SK-N-SH treated with all-trans-retinoic acid at 6 μM for 48 hours (cell line): ENCODE results near the gene SLC25A48.

Experiments used
- ATAC-seq: fragments of 200-7000 bp; cut with Tn5 transposase; 3 replicates; pipeline ENCODE4 v1.9.1; 2020; ENCODE audit warnings: mild to moderate bottlenecking, moderate library complexity
- BACH2 ChIP-seq: fragments of 250-450 bp; sonication (Bioruptor Pico); IDR thresholded peaks from 2 replicates; pipeline ENCODE4 v1.9.0; 2021; ENCODE audit warnings: mild to moderate bottlenecking, borderline replicate concordance
- CSDC2 ChIP-seq: fragments of 250-450 bp; sonication (Bioruptor Pico); IDR thresholded peaks from 2 replicates; pipeline ENCODE4 v1.5.0; 2020; ENCODE audit warnings: mild to moderate bottlenecking, moderate library complexity
- ESRRG ChIP-seq: fragments of 250-450 bp; sonication (Bioruptor Pico); IDR thresholded peaks from 2 replicates; pipeline ENCODE4 v1.6.1; 2021; ENCODE audit warnings: mild to moderate bottlenecking
- GLIS3 ChIP-seq: fragments of 250-450 bp; sonication (Bioruptor Pico); IDR thresholded peaks from 2 replicates; pipeline ENCODE4 v1.5.0; 2020; ENCODE audit warnings: mild to moderate bottlenecking, moderate library complexity
- ISL1 ChIP-seq: fragments of 250-450 bp; sonication (Bioruptor Pico); IDR thresholded peaks from 2 replicates; pipeline ENCODE4 v2.1.2; 2022; ENCODE audit warnings: mild to moderate bottlenecking, moderate library complexity
- OSR1 ChIP-seq: fragments of 250-450 bp; sonication (Bioruptor Pico); IDR thresholded peaks from 2 replicates; pipeline ENCODE4 v1.8.0; 2022; ENCODE audit warnings: moderate library complexity, mild to moderate bottlenecking, inconsistent platforms
- PATZ1 ChIP-seq: fragments of 250-450 bp; sonication (Bioruptor Pico); IDR thresholded peaks from 2 replicates; pipeline ENCODE4 v1.8.0; 2020; ENCODE audit warnings: mild to moderate bottlenecking, moderate library complexity, borderline replicate concordance
- POU6F1 ChIP-seq: fragments of 250-450 bp; sonication (Bioruptor Pico); IDR thresholded peaks from 2 replicates; pipeline ENCODE4 v1.8.0; 2021; ENCODE audit warnings: low read depth, mild to moderate bottlenecking, moderate library complexity, borderline replicate concordance
- RARB ChIP-seq: fragments of 250-450 bp; sonication (Bioruptor Pico); IDR thresholded peaks from 2 replicates; pipeline ENCODE4 v1.8.0; 2021; ENCODE audit warnings: mild to moderate bottlenecking, moderate library complexity
- SNAI2 ChIP-seq: fragments of 250-450 bp; sonication (Bioruptor Pico); IDR thresholded peaks from 2 replicates; pipeline ENCODE4 v1.5.0; 2020; ENCODE audit warnings: mild to moderate bottlenecking, moderate library complexity
- TCF4 ChIP-seq: fragments of 250-450 bp; sonication (Bioruptor Pico); IDR thresholded peaks from 2 replicates; pipeline ENCODE4 v1.8.0; 2021; ENCODE audit warnings: mild to moderate bottlenecking, moderate library complexity, borderline replicate concordance
- TOX ChIP-seq: fragments of 250-450 bp; sonication (Bioruptor Pico); IDR thresholded peaks from 2 replicates; pipeline ENCODE4 v1.8.0; 2021; ENCODE audit warnings: mild to moderate bottlenecking, moderate library complexity, borderline replicate concordance
- TSHZ2 ChIP-seq: fragments of 250-450 bp; sonication (Bioruptor Pico); IDR thresholded peaks from 2 replicates; pipeline ENCODE4 v1.5.0; 2020; ENCODE audit warnings: mild to moderate bottlenecking, moderate library complexity
- ZC3H10 ChIP-seq: fragments of 250-450 bp; sonication (Bioruptor Pico); IDR thresholded peaks from 2 replicates; pipeline ENCODE4 v1.5.1; 2021; ENCODE audit warnings: mild to moderate bottlenecking, moderate library complexity
- ZFP30 ChIP-seq: fragments of 450-650 bp; formaldehyde crosslinking; IDR thresholded peaks from 2 replicates; pipeline ENCODE4 v1.5.0; 2022; ENCODE audit warnings: mild to moderate bottlenecking, moderate library complexity
- ZNF565 ChIP-seq: fragments of 450-650 bp; formaldehyde crosslinking; conservative IDR thresholded peaks from 2 replicates; pipeline ENCODE4 v1.5.0; 2020; ENCODE audit warnings: low read depth, mild to moderate bottlenecking, moderate library complexity
- ZNF70 ChIP-seq: fragments of 450-650 bp; formaldehyde crosslinking; IDR thresholded peaks from 2 replicates; pipeline ENCODE4 v1.5.0; 2020; ENCODE audit warnings: mild to moderate bottlenecking, moderate library complexity
- ZNF8 ChIP-seq: fragments of 450-650 bp; formaldehyde crosslinking; IDR thresholded peaks from 2 replicates; pipeline ENCODE4 v1.5.0; 2020; ENCODE audit warnings: mild to moderate bottlenecking, moderate library complexity
- TF ChIP-seq, protein P1 (sequence below): fragments of 250-450 bp; sonication (Bioruptor Pico); IDR thresholded peaks from 2 replicates; pipeline ENCODE4 v1.5.1; 2021; ENCODE audit warnings: mild to moderate bottlenecking, moderate library complexity

SLC25A48 gene

DNA sequence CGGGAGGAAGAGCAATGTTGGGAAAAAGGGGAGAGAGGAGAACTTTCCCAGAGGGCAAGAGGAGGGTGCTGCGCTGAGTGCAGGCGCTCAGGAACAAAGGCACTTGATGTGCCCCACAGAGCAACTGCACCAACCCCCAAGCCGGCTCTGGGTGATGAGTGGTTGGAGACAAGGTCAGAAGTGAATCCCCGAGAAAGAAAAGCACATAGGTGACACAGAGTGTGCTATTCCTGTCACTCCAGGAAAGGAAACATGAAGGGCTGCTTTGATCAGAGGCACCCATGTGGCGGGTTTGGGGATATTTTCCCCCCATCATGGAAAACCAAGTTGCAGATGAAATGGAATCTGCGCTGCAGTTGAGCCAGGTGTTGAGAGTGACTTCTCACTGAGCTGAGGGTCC, 20.7 kb upstream of the SLC25A48 start:
- no peak for ATAC-seq

DNA sequence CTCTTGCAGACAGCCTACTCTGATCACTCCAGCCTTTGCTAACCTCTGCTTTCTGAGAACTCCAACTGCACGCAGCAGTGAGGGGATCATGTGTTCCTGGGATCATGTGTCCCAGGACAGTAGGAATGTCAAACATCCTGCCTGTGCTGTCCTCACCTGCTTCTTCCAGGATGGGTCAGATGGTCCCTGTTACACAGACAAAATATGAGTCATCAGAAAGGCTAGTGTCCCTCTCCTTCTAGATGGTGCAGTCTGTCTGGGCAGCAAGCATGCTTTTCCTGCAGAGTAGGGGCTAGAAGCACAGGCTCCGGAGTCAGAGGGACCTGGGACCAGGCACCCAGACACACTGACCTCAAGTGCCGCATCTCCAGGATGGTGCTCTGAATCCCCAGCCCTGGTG, 20.1 kb upstream of the SLC25A48 start:
- no peak; the same call in 2 of the 3 replicates for ATAC-seq
- TF ChIP-seq PATZ1 (CRISPR knock-in tag), result no peak
- no peak for TF ChIP-seq ZFP30 (CRISPR knock-in tag)
- TF ChIP-seq OSR1 (CRISPR knock-in tag), result no peak
- TF ChIP-seq CSDC2 (CRISPR knock-in tag), result no peak
- TF ChIP-seq ZC3H10 (CRISPR knock-in tag), result no peak
- no peak for TF ChIP-seq ESRRG (CRISPR knock-in tag)
- TF ChIP-seq ZNF70 (CRISPR knock-in tag), result no peak
- no peak for TF ChIP-seq SNAI2 (CRISPR knock-in tag)
- TF ChIP-seq TSHZ2 (CRISPR knock-in tag), result no peak
- no peak for TF ChIP-seq RARB (CRISPR knock-in tag)
- TF ChIP-seq ISL1 (CRISPR knock-in tag), result no peak
- no peak for TF ChIP-seq ZNF8 (CRISPR knock-in tag)
- TF ChIP-seq POU6F1, result no peak
- TF ChIP-seq TOX (CRISPR knock-in tag), result no peak
- TF ChIP-seq, protein P1, sequence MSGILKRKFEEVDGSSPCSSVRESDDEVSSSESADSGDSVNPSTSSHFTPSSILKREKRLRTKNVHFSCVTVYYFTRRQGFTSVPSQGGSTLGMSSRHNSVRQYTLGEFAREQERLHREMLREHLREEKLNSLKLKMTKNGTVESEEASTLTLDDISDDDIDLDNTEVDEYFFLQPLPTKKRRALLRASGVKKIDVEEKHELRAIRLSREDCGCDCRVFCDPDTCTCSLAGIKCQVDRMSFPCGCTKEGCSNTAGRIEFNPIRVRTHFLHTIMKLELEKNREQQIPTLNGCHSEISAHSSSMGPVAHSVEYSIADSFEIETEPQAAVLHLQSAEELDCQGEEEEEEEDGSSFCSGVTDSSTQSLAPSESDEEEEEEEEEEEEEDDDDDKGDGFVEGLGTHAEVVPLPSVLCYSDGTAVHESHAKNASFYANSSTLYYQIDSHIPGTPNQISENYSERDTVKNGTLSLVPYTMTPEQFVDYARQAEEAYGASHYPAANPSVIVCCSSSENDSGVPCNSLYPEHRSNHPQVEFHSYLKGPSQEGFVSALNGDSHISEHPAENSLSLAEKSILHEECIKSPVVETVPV, result no peak
- no peak for TF ChIP-seq TCF4 (CRISPR knock-in tag)
- no peak for TF ChIP-seq GLIS3
- TF ChIP-seq BACH2 (CRISPR knock-in tag), result no peak
- TF ChIP-seq ZNF565 (CRISPR knock-in tag), result no peak

More for the DNA sequence above, 20.7 kb upstream of the SLC25A48 start:
- TF ChIP-seq ESRRG (CRISPR knock-in tag) (no peak), GLIS3 (no peak)

- TF ChIP-seq PATZ1 (CRISPR knock-in tag) (no peak), BACH2 (CRISPR knock-in tag) (no peak)
- ATAC-seq, result no peak
Measured at GRCh38 chr5:135814812-135815211, 19.7 kb upstream of the SLC25A48 start.
